Stimulated activated CD8-positive, alpha-beta memory T cell treated with anti-CD3 and anti-CD28 coated beads, Interleukin-12 subunit alpha, Interleukin-12 subunit beta, amount 100 ng/mL, for 24 hours (primary cell): ENCODE results near the gene WDTC1.
"Not testable (repeated sequence)": the region's sequence is repeated elsewhere in the genome, so short reads cannot be mapped to it uniquely, and the experiment has no call there.

Experiments used
- DNase-seq: peaks from one replicate; pipeline ENCODE4 v3.0.0-alpha.2; 2020; ENCODE audit errors: extremely low read depth

Gene WDTC1

DNA sequence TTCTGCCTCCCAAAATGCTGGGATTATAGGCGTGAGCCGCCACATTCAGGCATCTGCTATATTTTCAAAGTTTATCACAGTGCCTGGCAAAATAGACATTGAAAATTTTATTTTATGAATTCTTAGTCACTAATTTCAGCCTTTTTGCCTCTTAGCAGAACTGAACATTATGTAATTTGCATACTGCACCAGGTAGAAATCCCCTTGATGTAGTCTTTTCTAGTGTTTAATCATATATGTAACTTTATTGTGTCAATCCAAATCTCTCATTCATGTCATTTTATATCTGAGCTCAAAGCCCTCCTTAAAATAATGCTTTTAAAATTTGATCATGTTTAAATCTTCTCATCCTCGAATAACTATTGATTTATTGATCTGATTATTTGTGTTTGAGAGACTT lies 19.2 kb downstream of the WDTC1 start:
- no peak for DNase-seq

- no peak for DNase-seq
Observed at GRCh38 chr1:27255136-27255535, 20.7 kb downstream of the WDTC1 start.

GRCh38 chr1:27257155-27257554 lies 22.7 kb downstream of the WDTC1 start:
- DNase-seq: no peak

DNA sequence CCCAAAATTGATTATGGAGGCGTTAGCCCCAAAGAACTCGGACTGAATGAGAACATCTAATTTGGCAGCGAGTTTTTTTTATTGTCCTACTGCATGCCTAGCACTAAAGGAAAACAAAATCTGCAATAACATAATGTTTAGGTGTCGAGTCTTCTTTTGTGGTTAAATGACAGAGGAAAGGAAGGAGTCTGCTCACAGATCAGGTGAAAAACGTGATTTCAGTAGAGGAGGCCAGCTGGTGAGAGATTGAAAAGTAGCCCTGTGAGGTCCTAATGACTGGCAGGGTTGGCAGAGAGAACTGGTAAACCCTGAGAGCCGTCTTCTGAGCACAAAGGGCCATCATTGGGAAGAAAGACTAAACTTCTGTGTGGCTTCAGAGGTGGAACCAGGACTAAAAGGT lies 24.2 kb downstream of the WDTC1 start:
- no peak for DNase-seq

GRCh38 chr1:27267153-27267552 lies 32.7 kb downstream of the WDTC1 start:
- DNase-seq: no peak

- no peak for DNase-seq
Observed at GRCh38 chr1:27269276-27269675, 34.8 kb downstream of the WDTC1 start.

DNA sequence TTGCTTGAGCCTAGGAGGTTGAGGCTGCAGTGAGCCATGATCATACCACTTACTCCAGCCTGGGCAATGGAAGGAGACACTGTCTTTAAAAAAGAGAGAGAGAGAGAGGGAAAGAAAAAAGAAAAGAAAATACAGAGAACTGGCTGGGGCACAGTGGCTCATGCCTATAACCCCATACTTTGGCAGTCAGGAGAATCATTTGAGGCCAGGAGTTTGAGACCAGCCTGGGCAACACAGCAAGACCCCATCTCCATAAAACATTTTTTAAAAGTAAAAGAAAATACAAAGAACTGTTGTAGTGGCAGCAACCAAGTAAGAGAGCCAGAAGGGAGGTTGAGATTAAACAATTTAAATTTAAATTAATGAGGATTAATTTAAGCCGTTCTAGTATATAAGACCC lies 39.8 kb downstream of the WDTC1 start:
- no peak for DNase-seq

GRCh38 chr1:27275696-27276095 lies 41.3 kb downstream of the WDTC1 start:
- no peak for DNase-seq

- DNase-seq: peak; percentile 71
Observed at GRCh38 chr1:27284425-27285273, 50.2 kb downstream of the WDTC1 start.

GRCh38 chr1:27285274-27285660 lies 50.8 kb downstream of the WDTC1 start:
- DNase-seq: no peak

GRCh38 chr1:27285821-27286220 lies 51.4 kb downstream of the WDTC1 start:
- not testable (repeated sequence) for DNase-seq

DNA sequence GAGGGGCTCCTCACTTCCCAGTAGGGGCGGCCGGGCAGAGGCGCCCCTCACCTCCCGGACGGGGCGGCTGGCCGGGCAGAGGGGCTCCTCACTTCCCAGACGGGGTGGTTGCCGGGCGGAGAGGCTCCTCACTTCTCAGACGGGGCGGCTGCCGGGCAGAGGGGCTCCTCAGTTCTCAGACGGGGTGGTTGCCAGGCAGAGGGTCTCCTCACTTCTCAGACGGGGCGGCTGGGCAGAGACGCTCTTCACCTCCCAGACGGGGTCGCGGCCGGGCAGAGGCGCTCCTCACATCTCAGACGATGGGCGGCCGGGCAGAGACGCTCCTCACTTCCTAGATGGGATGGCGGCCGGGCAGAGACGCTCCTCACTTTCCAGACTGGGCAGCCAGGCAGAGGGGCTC lies 54.7 kb downstream of the WDTC1 start:
- DNase-seq: not testable (repeated sequence)

GRCh38 chr1:27290581-27290980 lies 56.1 kb downstream of the WDTC1 start:
- no peak for DNase-seq

- no peak for DNase-seq
Observed at GRCh38 chr1:27292106-27292505, 57.7 kb downstream of the WDTC1 start.

GRCh38 chr1:27293915-27294314 lies 59.5 kb downstream of the WDTC1 start:
- DNase-seq: no peak

GRCh38 chr1:27296773-27297291 lies 62.4 kb downstream of the WDTC1 start:
- DNase-seq: peak; percentile 30

DNA sequence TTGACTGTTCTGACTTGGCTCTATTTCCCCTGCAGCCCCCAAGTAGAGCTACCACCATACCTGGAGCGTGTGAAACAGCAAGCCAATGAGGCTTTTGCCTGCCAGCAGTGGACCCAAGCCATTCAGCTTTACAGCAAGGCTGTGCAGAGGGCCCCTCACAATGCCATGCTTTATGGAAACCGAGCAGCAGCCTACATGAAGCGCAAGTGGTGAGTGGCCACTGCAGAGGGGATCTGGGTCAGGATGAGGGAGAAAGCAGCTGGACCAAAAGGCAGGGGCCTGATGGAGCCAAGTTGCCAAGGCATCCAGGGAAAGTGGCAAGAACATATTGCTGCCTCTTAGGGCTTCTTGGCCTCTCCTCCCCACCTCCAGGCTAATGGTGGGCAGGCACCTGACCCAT lies 63.5 kb downstream of the WDTC1 start:
- DNase-seq: no peak

DNA sequence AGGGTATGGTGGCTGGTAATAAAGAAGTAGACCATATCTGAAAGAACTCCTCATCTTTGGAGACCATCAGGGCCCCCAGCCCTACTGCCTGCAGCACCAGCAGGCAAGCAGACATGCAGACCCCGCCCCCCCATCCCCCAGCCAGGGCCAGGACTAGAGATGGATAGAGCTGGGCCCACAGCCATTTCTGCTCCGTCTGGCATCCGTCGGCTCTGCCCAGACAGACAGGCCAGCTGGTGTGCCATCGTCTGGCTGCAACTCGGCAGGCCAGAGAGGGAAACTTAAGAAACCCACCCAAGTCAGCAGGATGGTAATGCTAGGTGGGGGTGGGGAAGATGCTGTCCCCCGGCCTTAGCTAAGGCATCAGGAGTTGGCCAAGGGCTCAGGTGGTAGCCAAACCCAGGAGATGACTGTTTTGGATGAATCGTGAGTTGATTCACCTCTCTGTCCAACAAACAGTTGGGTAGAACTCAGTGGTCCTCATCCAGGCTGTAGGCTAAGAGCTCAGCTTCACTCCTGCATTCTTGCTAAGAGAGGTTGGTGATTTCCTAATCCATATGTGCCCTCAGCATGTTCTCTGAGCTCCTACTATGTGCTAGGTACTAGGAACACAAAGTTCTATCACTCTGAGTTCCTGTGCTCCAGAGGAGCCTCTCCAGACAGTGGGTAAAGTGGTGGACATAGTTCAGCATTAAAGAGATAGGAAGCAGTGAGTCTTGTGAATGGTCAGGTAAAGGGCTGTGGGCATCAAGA lies 64.4 kb downstream of the WDTC1 start:
- no peak for DNase-seq

- DNase-seq: no peak
Observed at GRCh38 chr1:27299385-27300271, 65.2 kb downstream of the WDTC1 start.

- peak; percentile 16 for DNase-seq
Observed at GRCh38 chr1:27300341-27301051, 66.1 kb downstream of the WDTC1 start.

- no peak for DNase-seq
Observed at GRCh38 chr1:27301052-27301422, 66.6 kb downstream of the WDTC1 start.
